Astrocyte (in vitro differentiated cells and primary cell): ENCODE data around the gene PI4KB. TPM values are rescaled to one million over a fixed set of nuclear protein-coding genes. Genes with fewer than 3 reads are reported as not detected.

Experiments
- DNase-seq: peaks from one replicate; pipeline ENCODE4 v3.0.0-alpha.2; 2010; ENCODE audit warnings: low read depth
- FAIRE-seq: peaks from 2 replicates; lab custom pipeline; 2011; peaks lifted over from hg19 to GRCh38; lab: Jason Lieb, UNC
- H2AFZ ChIP-seq: 2 replicates; pipeline ENCODE4 v1.6.0; 2012; ENCODE audit warnings: low read depth, low read length, inconsistent platforms
- H3K27ac ChIP-seq: 2 replicates; pipeline ENCODE4 v1.5.1; 2011; ENCODE audit warnings: low read depth, low read length, inconsistent platforms
- H3K27me3 ChIP-seq: 2 replicates; pipeline ENCODE4 v1.6.0; 2011; ENCODE audit warnings: low read length, inconsistent platforms; ENCODE audit not compliant: insufficient read depth
- H3K36me3 ChIP-seq: 2 replicates; pipeline ENCODE4 v1.5.1; 2011; ENCODE audit warnings: low read length, inconsistent platforms; ENCODE audit not compliant: insufficient read depth
- H3K4me1 ChIP-seq: 2 replicates; pipeline ENCODE4 v1.5.1; 2011; ENCODE audit warnings: low read length, inconsistent platforms; ENCODE audit not compliant: insufficient read depth
- H3K4me2 ChIP-seq: 2 replicates; pipeline ENCODE4 v1.6.0; 2012; ENCODE audit warnings: low read length, inconsistent platforms
- H3K4me3 ChIP-seq: 2 replicates; pipeline ENCODE4 v1.5.1; 2011; ENCODE audit warnings: low read depth, mild to moderate bottlenecking, low read length, inconsistent platforms; ENCODE audit not compliant: insufficient read depth
- H3K79me2 ChIP-seq: 2 replicates; pipeline ENCODE4 v1.6.0; 2012; ENCODE audit warnings: mild to moderate bottlenecking, low read length, inconsistent platforms; ENCODE audit not compliant: insufficient read depth
- H3K9ac ChIP-seq: 2 replicates; pipeline ENCODE4 v1.6.0; 2012; ENCODE audit warnings: mild to moderate bottlenecking, low read length, inconsistent platforms
- H3K9me3 ChIP-seq: 2 replicates; pipeline ENCODE4 v1.5.1; 2012; ENCODE audit warnings: low read depth, mild to moderate bottlenecking, low read length, inconsistent platforms; ENCODE audit not compliant: insufficient read depth
- H4K20me1 ChIP-seq: 2 replicates; pipeline ENCODE4 v1.6.0; 2012; ENCODE audit warnings: low read length, inconsistent platforms; ENCODE audit not compliant: insufficient read depth
- H3K27ac Mint-ChIP-seq: one replicate; pipeline ENCODE4 v1.8.0; 2021; ENCODE audit warnings: mild to moderate bottlenecking, mixed read lengths; ENCODE audit not compliant: unreplicated experiment
- H3K27me3 Mint-ChIP-seq: one replicate; pipeline ENCODE4 v1.8.0; 2021; ENCODE audit warnings: low read depth, mixed read lengths; ENCODE audit not compliant: unreplicated experiment
- H3K36me3 Mint-ChIP-seq: one replicate; pipeline ENCODE4 v1.8.0; 2021; ENCODE audit warnings: low read depth, mixed read lengths; ENCODE audit not compliant: unreplicated experiment
- H3K4me1 Mint-ChIP-seq: one replicate; pipeline ENCODE4 v1.8.0; 2021; ENCODE audit warnings: low read depth, mixed read lengths; ENCODE audit not compliant: unreplicated experiment
- H3K4me3 Mint-ChIP-seq: one replicate; pipeline ENCODE4 v1.8.0; 2021; ENCODE audit warnings: mild to moderate bottlenecking, moderate library complexity, mixed read lengths; ENCODE audit not compliant: unreplicated experiment
- H3K9me3 Mint-ChIP-seq: one replicate; pipeline ENCODE4 v1.8.0; 2021; ENCODE audit warnings: mild to moderate bottlenecking, mixed read lengths; ENCODE audit not compliant: unreplicated experiment
- CTCF ChIP-seq: IDR thresholded peaks from 2 replicates; pipeline ENCODE4 v1.5.1; 2011; ENCODE audit warnings: low read depth, mild to moderate bottlenecking, inconsistent platforms, low read length, moderate library complexity; ENCODE audit not compliant: insufficient read depth
- EZH2 ChIP-seq: IDR thresholded peaks from 2 replicates; pipeline ENCODE4 v1.6.1; 2012; ENCODE audit warnings: mild to moderate bottlenecking, low read length, inconsistent platforms; ENCODE audit not compliant: insufficient read depth
- total RNA-seq: library from RNA; stranded (reverse); gene quantifications from 2 replicates; pipeline ENCODE4 v1.2.1, GENCODE V29; 2021

Gene PI4KB
- total RNA-seq, 1 donor from 2014 or later: 67.8 TPM

GRCh38 chr1:151289080-151289935, 37.9 kb downstream of the PI4KB start:
- Histone ChIP-seq H3K4me3 (no peak overlapping the region), H3K27me3 (no peaks in the 10 kb centered on the region), H3K27ac (no peak overlapping the region), H2AFZ (no peak overlapping the region), H3K4me2 (no peak overlapping the region), H4K20me1 (peaks cover 50% of the 10 kb centered on the region), H3K9me3 (no peaks in the 10 kb centered on the region), H3K9ac (no peak overlapping the region), H3K4me1 (no peaks in the 10 kb centered on the region), H3K79me2 (peaks cover 28% of the 10 kb centered on the region), H3K36me3 (peaks cover 18% of the 10 kb centered on the region)
- H3K4me3 Mint-ChIP-seq: no peak overlapping the region
- no peak for FAIRE-seq
- TF ChIP-seq CTCF: no peak
- no peak for TF ChIP-seq EZH2
- no peaks in the 10 kb centered on the region for H3K27me3 Mint-ChIP-seq
- H3K36me3 Mint-ChIP-seq: peaks cover 43% of the 10 kb centered on the region
- peak overlapping the region; percentile 87 for H3K27ac Mint-ChIP-seq
- DNase-seq: no peak
- no peaks in the 10 kb centered on the region for H3K9me3 Mint-ChIP-seq
- H3K4me1 Mint-ChIP-seq: peaks cover 5% of the 10 kb centered on the region

- H3K9me3 ChIP-seq: no peaks in the 10 kb centered on the region
- TF ChIP-seq CTCF (no peak), EZH2 (no peak)
- no peaks in the 10 kb centered on the region for H3K27me3 ChIP-seq
- H3K27ac Mint-ChIP-seq: peak overlapping the region; percentile 87
- DNase-seq (no peak), FAIRE-seq (no peak)
- no peak overlapping the region for H3K4me3 Mint-ChIP-seq
- H2AFZ ChIP-seq: no peak overlapping the region
- no peaks in the 10 kb centered on the region for H3K9me3 Mint-ChIP-seq
- H4K20me1 ChIP-seq: peaks cover 57% of the 10 kb centered on the region
- no peak overlapping the region for H3K27ac ChIP-seq
- no peak overlapping the region for H3K4me3 ChIP-seq
- H3K4me2 ChIP-seq: no peak overlapping the region
- no peak overlapping the region for H3K9ac ChIP-seq
- peaks cover 36% of the 10 kb centered on the region for H3K79me2 ChIP-seq
- peaks cover 15% of the 10 kb centered on the region for H3K36me3 ChIP-seq
- peaks cover 12% of the 10 kb centered on the region for H3K4me1 Mint-ChIP-seq
- peaks cover 8% of the 10 kb centered on the region for H3K4me1 ChIP-seq
- H3K36me3 Mint-ChIP-seq: peaks cover 40% of the 10 kb centered on the region
- no peaks in the 10 kb centered on the region for H3K27me3 Mint-ChIP-seq
These were observed 38.7 kb downstream of the PI4KB start for GRCh38 chr1:151288502-151288901.
